Iris pigment epithelial cell (primary cell): ENCODE data around the gene DBF4B.
"Not testable (repeated sequence)": the region's sequence is repeated elsewhere in the genome, so short reads cannot be mapped to it uniquely, and the experiment has no call there.

Source experiments
- DNase-seq: peaks from one replicate; pipeline ENCODE4 v3.0.0-alpha.2; 2011; ENCODE audit warnings: low read depth

DBF4B gene

DNA sequence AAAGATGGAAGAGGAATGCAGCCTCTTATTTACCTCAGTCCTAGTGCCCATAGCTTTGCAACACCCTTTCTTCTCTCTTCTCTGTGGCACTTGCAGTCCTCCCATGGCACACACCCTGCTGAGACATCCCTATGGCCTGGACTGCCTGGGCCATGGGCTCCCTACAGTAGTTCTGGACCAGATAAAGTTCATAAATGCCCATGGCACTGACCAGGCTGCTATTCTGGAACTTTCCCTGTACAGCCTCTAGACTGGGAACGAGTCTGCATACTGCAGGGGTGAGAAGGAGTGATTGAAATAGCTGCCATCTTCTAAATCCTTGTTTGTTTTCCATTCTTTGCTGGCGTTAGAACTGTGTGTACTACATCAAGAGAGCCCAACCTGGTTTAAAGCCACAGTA is 25.8 kb downstream of the DBF4B start:
- DNase-seq, result no peak

DNA sequence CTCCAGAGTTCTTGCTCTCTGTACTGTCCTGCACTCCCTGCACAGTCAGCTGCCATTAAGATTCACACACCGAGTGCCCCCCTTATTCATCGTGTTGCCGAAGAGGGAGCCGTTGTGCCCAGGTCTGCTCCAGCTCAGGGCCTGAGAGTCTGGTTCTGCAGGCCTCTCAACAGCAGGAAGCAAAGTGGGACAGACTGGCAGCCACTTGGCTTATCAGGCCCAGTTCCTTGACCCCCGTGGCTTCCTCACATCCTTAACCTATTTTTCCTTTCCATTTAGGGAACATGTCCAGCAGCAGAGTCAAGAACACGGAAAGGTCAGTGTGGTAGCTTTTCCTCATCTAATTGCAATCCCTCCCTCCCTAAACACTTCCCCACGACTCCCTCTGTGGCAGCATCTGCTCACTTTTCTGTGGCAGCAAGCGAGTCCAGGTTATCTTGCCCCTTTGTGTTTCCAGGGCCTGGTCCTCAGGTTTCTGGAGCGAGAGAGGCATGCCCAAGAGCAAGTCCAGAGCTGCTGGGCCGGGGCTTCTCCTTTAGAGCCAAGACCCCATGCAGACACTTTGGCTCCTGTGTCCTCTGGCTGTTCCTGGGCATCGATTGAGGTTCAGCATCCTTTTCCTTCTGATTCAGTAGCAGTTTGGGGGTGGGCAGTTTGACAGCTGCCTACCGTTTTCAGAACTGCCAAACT is 28.2 kb downstream of the DBF4B start:
- no peak for DNase-seq

DNA sequence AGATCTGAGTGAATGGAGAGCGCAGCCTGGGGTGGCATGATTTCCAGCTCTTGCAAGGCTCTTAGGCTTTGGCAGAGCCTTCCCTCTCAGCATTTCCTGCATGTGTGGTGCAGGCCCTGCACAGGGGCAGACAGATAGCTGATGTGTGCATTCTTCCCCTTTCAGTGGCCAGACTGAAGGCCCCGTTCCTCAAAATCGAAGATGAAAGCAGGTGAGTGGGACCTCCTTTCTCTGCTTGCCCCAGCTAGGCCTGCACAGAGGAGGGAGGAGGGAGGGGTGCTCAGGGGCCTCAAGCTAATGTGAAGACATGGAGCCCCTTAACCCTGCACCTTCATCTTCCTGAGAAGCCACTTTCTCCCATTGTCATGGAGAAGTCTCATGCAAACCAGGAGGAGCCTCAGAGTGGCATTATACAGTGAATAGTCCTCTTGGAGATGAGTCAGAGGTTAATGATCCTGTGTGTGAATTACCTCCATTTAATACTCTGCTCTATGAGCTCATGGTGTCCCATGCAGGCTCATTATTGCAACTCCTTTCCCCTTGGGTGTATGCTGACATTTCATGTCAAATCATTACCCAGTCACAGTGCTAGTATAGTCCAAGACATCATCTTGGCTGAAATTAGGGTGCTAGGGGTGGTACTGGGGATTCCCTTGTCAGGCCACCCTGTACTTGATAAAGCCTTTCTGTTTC is 29.9 kb downstream of the DBF4B start:
- peak; percentile 25 for DNase-seq

DNA sequence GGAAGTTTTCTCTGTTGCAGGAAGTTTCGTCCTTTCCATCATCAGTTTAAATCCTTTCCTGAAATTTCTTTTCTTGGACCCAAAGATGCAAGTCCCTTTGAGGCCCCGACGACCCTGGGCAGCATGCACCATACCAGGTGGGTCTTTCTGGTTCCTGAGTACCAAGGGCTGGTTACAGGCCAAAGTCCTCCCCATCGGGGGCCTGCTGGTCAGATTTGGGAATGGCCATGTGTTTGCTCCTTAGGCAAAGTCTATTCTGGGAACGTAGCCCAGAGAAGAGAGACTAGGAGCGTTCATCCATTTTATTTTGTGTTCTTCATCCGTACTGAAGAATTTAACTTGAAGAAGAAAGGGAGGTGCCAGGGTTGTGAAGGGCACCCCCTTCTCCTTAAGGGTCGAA is 32.9 kb downstream of the DBF4B start:
- no peak for DNase-seq

DNA sequence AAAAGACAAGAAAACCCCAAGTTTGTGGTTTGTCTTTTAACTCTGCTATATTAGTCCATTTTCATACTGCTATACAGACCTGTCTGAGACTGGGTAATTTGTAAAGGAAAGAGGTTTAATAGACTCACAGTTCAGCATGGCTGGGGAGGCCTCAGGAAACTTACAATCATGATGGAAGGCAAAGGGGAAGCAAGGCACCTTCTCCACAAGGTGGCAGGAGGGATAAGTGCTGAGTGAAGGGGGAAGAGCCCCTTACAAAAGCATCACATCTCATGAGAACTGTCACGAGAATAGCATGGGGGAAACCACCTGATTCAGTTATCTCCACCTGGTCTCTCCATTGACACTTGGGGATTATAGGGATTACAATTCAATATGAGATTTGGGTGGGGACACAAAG is 36.8 kb downstream of the DBF4B start:
- DNase-seq, result no peak

DNA sequence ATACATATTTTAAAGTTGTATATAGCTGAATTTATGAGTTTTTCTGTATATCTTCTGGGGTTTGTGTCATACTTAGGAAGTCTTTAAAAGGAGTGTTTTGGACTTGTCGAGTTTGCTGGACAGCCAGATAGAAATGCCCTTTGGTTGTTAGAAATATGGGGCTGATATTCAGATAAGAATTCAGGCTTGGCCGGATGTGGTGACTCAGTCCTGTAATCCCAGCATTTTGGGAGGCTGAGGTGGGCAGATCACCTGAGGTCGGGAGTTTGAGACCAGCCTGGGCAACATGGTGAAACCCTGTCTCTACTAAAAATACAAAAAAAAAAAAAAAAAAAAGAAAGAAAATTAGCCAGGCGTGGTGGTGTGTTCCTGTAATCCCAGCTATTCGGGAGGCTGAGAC is 37.3 kb downstream of the DBF4B start:
- DNase-seq, result not testable (repeated sequence)

DNA sequence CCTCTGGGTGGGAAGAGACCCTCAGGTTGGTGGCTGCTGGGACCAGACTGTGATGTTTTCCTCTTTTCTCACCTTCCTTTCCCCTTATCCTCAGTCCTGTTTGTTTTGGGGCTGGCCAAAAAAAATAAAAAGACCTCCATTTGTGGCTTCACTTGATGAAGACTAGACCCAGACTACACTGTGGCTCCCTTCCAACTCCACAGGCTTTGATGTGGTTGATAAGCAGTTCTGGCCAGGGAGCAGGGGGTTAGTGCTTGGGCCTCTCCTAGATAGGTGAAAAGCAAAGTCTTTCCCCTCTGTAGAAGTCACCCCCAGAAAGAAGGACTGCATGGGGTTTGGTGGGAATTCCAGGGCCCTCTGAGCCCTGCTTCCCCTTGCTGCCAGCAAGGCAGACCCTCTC is 39.1 kb downstream of the DBF4B start:
- DNase-seq, result no peak

DNA sequence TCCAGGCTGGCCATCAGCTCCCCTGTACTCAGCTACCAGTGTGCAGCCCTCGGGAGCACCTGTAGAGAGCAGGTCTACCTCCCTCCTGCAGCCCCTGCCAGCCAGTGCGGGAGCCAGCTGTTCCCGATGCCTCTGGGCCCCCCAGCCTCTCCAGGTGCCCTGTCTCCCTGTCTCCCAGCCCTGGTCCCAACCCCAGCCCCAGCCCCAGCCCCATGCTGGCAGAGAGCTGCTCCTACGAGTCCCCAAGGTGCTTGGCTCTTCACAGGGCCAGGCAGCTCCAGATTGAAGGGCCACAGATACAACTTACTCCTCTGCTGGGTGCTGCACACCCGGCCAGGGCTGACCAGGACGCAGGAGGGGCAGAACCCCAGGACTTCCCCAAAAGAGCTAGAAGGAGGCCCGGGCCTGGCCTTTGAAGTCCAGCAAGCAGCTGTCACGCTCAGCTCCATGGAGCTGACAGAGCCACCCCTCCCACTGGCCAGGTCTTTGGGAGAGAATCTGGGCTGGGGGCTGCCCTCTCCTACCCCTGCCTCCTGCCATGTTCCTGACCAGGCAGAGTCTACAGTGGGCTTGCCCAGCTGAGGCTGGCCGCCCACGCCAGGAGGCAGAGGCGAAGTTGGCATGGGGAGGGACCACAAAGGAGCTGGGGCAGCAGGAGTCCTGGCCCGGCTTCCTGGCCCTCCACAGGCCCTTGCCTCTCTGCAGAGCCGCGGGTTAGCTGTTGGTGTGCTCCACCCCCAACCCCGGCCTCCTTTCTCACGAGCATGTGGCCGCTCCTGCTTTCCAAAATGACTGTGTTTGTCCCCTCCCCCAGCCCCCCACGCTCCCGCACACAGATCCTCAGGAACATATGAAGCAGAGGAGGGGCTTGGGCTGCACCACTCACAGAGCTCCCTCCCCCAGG is 40.9 kb downstream of the DBF4B start:
- no peak for DNase-seq

DNA sequence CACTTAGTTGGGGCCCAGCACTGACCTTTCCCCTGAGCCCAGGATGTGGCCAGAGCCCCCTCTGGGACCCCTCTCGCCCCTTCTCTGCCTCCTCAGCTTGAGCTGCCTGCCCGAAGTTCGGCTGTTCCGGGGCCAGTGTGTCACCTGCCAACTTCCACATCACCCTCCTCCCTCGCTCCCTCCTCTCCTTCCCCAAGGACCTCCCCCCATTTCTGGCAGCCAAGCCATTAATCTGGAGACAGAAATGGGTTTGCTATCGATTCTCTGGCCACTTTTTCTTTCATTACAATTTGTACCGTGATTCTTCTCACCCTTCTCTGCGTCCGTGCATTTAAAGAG is 41.5 kb downstream of the DBF4B start:
- no peak for DNase-seq

DNA sequence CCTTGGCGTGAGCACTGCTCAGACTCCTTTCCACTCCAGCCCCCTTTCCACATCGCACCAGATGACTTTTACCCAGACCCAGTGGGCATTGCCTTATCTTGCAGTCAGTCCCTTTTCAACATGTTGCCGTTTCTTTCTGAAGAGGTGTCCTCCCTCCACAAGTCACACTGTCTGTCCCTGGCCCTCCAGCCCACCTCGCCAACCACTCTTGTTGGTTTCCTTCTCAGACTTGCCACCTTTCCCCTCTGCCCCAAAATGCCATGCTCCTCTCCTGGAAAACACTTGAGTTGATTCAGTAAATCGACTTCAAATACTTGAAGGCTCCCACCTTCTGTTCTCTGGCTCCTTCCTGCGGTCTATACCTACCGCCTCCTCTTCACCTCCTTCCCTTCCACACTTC is 42.9 kb downstream of the DBF4B start:
- DNase-seq, result no peak

DNA sequence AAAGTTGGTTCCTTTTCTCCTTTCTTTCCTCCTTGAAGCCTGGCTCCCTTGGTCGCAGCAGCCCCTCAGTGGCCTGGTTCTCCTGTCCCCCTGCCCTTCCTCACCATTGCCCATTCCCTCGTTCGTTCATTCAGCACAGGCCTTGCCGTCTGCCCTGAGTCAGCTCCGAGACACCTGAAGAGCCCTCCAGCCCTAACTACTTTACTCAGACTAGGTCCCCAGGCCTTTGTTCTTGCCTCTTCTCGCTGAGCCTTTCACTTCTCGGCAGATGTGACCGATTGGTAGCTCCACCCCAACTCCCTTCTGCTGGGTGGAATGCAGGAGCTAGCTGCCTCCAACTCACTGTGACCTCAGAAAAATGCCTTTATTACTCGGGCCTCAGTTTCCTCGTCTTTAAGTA is 43.3 kb downstream of the DBF4B start:
- no peak for DNase-seq

DNA sequence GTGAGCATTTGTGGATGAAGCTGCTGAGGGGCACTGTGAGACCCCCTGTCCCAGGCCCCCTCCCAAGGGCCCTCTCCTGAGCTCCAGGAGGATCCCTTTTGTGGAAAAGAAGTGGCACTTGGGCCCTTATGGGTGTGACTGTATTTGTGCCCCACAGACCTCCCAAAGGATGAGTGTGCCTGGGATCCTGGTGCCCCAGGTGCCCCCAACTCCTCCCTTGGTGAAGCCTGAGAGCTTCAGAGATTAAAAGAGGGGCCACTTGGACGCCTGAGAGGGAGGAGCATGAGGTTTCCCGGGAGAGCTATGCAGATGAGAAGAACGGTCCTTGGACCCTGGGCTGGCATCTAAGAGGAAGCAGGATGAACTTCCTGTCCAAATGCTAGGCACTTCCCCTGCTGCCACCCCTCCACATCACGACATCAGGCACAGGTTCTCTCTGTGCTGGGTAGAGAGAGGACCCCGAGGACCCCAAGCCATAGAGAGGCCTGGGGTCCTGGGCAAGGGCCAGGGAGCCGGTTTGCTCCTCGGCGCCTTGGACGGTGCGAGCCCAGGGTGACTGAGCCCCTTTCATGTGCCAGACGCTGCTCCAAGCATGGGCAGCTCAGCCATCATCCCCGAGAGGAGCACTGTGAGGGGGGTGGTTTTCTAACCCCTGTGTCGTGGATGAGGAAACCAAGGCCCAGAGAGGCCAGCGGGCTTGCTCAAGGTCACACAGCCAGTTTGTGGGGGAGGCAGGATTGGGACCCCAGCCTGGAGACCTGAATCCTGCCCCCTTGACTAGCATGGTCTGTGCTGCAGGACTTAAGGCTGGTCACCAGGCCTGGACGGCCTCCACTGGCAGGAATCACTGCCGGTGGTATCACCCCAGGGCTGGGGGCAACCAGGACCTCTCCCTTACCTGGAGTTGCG is 44.7 kb downstream of the DBF4B start:
- no peak for DNase-seq

DNA sequence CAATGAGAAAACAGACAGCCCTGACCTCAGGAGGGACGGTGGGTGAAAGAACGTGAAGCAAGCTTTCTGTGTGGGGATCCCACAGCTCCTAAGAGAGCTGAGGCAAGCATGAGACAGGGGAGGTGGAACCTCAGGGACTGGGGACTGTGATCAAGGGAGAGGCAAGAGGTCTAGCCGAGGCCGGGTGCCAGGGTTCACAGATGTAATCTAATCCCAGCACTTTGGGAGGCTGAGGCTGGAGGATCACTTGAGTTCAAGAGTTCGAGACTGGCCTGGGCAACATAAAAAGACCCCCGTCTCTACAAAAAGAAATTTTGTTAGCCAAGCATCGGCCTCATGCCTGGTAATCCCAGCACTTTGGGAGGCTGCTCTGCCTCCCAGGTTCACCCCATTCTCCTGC is 45.8 kb downstream of the DBF4B start:
- DNase-seq, result no peak

DNA sequence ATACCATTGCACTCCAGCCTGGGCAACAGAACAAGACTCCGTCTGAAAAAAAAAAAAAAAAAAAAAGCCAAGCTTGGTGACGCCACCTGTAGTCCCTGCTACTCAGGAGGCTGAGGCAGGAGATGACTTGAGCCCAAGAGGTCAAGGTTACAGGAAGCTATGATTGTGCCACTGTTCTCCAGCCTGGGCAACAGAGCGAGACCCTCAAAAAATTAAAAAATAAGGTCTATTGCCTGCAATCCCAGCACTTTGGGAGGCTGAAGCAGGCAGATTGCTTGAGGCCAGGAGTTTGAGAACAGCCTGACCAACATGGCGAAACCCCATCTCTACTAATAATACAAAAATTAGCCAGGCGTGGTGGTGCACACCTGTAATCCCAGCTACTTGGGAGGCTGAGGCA is 46.7 kb downstream of the DBF4B start:
- not testable (repeated sequence) for DNase-seq

DNA sequence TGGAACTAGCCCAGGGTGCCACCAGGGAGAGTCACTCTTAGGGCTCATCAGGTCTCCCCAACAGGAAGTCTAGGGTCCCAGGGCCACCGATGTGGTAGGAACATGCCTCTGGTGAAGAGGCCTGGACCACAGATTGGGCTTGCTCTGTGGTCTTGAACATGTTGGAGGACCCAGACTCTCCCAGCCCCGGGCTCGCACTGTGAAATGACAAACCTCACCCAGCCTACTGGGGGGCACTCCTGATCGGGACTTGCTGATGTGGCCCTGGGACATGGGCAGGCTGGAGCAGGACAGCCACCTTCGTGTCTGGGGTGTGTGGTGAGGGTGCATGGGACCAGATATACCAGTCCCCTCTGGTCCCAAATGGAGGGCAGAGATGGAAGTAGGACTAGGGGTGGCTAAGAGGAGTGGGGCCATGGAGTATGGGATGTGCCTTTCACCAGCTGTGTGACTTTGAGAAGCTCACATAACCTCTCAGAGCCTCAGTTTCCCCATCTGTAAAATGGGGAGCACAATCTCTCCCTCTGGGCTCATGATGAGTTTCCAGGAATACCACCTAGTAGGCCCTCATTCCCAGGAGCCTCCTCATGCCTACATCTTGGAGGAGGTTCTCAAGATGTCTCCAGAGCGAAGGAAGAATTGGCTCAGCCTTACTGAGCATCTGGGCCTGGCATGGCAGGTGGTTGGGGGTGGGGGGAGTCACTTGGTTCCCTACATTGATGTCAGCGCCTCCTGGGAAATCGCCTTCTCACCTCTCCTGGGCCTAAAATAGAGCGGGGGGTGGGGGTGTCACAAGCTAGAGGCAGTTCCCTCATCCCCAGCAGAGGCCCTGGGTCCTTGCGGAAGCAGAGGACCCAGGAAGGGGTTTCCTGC is 48.8 kb downstream of the DBF4B start:
- DNase-seq, result no peak

DNA sequence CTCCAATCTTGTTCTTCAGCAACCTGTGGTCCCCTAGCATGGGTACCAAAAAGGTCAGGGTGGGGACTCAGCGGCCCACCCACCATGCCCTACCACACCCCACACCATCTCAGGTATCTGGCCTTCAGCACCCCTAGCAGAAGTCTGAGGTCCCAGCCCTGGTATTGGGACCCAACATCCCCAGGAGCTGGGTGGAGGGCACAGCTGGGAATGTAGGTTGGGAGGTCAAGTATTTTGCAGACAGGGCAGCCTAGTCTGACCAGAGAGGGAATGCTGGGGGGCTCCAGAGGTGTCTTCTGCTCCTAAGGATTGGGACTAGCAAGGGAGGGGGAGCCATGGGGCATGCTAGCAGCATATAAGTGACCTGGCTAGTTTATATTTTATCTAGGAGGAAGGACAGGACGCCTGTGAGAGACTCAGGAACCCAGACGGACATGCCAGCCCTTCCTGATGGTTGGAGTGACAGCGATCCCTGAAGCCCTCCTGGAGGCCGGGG is 49.5 kb downstream of the DBF4B start:
- DNase-seq, result no peak

DNA sequence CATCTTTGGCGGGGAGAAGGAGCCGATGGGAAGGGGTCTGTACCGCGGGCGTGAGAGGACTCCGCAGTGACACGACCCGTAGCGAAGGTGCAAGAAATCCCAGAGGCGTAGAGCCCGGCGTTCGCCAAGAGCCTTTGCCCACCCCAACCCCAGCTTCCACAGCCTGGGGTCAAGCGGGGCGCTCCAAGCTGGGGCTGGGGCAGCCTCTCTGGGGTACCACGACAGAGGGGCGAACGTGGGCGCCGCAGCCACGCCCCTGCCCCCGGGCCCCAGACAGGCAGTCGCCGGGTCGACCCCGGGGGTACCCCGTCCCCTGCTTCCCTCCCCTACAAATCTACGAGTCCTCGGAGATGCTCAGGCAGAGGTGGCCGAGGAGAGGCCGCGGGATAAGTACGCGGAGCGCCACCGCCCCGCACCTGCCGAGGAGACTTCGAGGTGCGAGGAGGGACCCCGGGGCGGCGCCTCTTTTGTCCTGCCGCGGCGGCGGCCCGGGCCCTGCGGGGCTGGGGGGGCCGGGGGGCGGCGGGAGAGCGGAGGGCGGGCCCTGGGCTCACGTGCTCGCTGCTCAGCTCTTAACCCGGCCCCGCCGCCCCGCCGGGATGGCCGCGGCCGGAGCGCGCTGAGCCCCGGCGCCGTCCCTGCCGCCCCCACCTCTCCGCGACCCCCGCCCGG is 50.1 kb downstream of the DBF4B start, which contains the start of gene ADAM11:
Gene ADAM11 (plus strand): TSS at position 575 of the 672 bp plus-strand sequence. CDS start 212 bp downstream, outside the sequence.
- no peak for DNase-seq

DNA sequence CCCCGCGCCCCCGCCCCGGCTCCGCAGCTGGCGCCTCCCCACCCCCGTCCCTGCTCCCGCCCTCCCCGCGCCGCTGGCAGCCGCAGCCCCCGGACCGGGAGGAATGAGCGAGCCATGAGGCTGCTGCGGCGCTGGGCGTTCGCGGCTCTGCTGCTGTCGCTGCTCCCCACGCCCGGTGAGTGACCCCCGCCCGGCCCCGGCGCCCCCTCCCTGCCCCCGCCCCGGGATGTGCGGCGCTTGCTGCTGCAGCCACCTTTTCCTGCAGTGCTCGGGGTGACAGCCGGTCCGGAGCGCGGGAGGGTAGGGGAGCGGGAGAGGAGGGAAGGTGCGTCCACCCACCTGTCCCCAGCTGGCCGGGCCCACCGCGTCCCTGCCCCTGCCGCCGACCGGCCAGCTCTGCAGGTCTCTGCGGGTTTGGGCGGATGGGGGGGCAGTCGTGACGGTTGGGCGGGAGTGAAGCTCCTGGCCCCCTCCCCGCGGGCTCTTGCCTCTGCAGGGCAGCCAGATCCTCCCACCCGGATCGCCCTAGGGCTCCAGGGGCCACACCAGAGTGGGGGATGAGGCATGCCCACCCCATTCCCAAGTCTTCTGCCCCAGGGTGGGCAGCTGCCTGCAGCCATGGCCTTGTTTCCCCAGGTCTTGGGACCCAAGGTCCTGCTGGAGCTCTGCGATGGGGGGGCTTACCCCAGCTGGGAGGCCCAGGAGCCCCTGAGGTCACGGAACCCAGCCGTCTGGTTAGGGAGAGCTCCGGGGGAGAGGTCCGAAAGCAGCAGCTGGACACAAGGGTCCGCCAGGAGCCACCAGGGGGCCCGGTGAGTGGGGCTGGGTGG is 50.8 kb downstream of the DBF4B start:
- DNase-seq, result no peak

DNA sequence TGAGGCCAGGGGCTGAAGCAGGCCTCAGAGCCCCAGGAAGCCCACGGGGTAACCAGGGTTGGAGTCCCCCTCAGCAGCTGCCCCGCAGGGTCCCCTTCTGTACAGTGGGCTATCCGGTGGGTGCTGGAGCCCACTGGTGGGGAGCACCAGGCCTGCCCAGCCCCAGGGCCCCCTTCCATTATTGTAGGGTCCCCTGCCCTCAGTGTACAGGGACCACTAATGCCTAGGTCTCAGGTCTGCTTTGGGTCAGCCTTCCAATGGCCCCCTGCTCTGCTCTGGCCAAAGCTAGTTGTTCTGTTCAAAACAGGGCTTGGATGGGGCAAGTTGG is 51.4 kb downstream of the DBF4B start:
- DNase-seq, result no peak
